Hematopoietic multipotent progenitor cell treated with erythropoietin and hydrocortisone succinate and interleukin-3 and kit ligand, for 17 days (in vitro differentiated cells): Measurements from ENCODE around the gene TRIP12.

ENCODE experiments used
- DNase-seq: peaks from one replicate; pipeline ENCODE4 v3.0.0-alpha.2; 2015; ENCODE audit warnings: low spot score

Gene TRIP12

DNA sequence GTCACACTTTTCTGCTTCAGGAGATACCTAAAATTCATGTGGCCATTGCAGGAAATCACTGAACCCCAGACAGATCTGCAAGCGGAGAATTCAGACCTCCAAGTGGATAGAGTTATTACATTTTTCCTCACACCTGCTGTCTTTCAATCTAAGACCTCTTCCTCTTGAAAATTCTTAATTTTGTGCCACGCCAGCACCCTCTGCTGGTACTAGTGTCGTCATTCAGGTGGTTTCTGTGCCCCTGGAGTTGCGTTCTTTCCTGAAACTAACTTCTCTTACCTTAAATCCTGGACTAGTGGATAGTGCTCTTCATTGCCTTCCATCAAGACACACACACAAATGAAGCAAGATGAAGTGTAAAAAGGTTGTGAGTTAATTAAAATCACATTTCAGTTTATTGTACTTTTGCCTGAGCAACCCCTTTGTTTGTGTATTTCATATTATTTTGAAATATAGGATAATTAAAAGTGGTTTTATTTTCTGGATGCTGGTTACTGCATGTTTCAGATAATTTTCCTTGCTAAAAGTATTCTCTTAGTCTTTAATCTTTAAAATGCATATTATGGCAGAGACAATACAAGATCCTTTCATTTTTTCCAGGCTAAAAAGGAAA lies 205.8 kb downstream of the TRIP12 start:
- no peak for DNase-seq

DNA sequence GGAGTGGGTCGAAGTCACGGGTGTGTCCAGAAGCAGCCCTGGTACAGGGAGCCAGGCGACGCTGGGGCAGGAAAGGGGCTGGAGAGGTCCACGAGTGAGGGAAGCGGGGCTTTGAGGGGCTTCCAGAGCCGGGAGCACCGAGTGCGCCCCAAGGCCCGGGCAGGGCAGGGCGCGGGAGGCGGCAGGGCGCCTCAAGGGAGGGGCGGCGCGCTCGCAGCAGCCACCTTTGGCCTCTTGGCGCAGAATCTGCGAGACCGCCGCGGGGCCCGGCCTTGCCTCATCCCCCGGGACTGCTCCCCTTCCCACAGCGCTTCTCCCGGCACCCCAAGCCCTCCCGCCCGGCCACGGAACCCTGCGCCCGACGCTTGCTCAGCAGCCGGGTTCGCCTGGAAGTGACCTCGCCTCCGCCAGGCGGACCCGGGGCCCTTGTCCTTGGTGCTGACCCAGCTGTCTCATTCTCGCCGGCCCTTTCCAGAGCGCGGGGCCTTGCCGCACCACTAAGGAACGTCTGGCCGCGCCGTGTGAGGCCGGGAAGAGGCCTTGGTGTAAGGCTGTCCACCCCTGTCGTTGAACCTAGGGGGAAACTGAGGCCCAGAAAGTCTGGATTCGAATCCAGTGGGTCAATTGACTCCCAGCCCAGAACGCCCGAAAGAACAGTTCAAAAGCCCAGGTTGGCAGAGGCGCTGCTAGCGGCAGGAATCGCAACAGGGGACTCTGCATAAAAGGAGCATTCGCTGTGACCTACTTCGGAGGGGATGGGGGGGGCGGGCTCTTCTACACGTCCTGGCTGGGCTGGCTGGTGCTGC lies 206.9 kb downstream of the TRIP12 start:
- DNase-seq, result no peak

DNA sequence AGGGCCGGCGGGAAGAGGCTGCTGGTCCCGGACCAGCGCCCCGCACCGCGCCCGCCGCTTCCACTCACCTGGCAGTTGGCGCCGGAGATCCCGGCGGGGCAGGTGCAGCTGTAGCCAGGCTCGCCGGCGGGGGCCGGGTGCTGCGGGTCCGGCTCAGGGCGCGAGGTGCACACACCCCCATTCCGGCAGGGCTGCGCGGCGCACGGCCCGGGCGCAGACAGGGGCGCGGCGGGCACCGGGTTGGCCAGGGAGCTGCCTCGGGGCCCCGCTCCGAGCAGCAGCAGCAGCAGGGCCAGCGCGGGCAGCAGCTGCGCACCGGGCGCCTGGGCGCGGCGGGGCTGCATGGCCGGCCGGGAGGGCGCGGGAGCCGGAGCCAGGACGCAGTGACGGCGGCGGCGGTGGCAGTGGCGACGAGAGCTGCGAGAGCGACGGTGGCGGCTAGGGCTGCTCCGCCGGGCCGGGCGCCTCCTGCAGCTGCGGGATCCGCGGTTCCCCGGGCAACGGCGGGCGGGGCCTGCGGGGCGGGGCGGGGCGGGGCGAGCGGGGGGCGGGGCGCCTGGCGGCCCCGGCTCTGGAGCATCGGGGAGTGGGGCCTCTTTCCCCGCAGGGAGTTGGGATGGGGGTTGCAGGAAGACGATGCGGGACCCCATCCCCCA lies 207.6 kb downstream of the TRIP12 start, which contains the start of gene DNER:
Gene DNER (minus strand): TSS at position 476 of the 656 bp plus-strand sequence. CDS start 132 bp downstream, at position 344.
- DNase-seq, result no peak
